GM21515 (cell line): ENCODE measurements around the gene CDKL4.
A peak's percentile ranks its signal among the peaks of the same experiment; 100 is the strongest.
"Not testable (repeated sequence)": the region's sequence is repeated elsewhere in the genome, so short reads cannot be mapped to it uniquely, and the experiment has no call there.

Experiments
- ATAC-seq: cut with Tn5 transposase; IDR thresholded peaks from one replicate; pipeline ENCODE4 v1.9.1; 2021; ENCODE audit not compliant: unreplicated experiment

CDKL4 gene

DNA sequence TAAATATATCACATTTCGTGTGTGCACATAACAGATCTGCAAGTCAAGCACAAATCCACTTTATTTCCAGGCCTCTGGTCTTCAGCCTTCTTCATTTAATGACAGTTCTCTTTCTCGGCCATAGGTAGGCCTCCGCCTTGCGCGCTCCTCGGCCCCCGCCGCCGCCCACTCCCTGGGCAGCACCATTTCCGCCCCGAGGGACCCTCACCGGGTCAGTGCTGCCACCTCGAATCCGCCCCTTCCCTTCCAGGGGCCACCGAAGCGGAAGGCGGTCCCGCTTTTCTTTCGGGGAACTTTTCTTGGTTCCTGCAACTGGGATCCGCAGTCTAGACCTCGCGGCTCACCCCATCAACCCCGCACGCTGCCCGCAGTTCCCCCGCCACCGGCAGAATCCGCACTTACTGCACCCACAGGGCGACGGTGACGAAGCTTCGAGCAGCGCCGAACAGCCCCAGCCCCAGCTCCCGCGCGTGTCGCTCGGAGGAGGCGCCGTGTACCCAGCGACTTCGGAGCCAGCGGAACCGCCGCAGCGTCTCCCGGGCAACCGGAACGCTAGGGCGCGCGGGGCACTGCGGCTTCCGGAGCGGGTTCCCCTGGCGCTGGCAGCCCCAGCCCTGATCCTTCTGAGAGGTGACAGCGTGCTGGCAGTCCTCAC is at the start of gene CDKL4:
TSS of gene CDKL4 (minus strand) at position 502 of the 655 bp plus-strand sequence.
- ATAC-seq: no peak

DNA sequence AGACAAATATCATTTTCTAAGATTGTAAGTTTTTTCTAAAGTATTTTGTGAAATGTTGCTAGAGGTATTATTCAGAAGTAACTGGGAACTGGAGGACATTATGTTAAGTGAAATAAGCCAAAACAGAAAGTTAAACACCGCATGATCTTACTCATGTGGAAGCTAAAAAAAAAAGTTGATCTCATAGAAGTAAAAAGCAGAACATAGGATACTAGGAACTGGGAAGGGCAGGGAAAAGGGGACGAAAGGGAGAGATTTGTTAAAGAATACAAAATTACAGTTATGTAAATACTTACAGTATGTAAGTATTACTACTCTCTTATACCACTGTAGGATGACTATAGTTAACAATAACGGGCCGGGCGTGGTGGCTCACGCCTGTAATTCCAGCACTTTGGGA is 46.7 kb upstream of the CDKL4 start:
- ATAC-seq: no peak

DNA sequence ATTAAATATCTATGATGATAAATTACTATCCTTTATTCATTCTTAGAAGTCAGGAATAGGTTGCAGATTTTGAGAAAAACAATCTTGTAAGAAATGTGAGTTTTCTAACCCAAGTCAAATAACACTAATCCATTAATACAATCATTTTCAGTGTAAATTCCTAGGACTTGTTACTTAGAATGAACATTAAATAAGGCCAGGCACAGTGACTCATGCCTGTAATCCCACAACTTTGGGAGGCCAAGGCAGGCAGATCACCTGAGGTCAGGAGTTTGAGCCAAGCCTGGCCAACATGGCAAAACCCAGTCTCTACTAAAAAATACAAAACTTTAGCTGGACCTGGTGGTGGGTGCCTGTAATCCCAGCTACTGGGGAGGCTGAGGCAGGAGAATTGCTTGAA is 45.8 kb upstream of the CDKL4 start:
- no peak for ATAC-seq

DNA sequence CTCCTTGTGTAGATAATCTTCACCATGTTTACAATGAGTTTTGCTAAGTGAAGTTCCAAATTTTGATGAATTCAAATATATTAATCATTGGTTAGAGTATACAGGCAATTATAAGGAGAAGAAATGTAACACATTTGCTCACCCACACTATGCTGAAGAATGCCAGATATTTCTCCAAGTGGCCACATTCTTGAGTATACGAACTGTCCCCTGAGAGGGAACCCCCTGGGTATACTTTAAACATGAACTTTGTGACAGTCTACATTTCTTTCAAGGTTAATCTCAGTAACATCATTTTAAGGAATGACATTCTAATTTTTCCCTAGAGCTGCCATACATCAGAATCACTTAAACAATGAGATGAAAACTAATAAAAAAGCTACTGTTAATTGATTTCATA is 39.8 kb upstream of the CDKL4 start:
- no peak for ATAC-seq

DNA sequence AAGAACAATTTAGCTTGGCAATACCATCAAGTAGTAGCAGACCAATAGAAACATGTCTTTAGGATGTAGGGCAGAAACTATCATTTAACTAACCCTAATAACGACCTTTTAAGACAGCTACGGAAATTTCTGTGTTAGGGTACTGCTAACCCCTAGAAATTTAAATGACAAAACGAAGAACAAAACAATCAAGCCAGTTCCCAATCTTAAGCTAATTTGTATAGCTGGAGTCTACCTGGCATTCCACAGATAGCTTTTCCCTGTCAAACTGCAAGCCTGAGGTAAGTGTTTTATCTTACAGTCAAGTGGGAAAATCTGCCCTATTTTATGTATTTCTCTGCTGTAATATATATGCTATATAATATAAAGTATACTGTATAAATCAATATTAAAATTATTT is 37.6 kb upstream of the CDKL4 start:
- ATAC-seq: no peak

DNA sequence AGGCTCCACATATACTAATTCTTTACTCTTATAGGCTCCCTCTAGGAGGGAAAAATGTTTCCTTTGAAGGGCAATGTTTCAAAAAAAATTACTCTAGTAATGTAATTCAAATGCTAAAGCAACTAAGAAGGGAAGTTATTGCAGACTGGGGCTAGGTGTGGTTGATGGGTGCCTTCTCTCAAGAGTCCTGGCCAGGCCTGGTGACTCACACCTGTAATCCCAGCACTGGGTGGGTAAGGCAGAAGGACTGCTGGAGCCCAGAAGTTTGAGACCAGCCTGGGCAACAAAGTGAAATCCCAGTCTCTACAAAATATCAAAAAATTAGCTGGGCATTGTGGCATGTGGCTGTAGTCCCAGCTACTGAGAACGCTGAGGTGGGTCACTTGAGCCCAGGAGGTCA is 31.2 kb upstream of the CDKL4 start:
- ATAC-seq: no peak

DNA sequence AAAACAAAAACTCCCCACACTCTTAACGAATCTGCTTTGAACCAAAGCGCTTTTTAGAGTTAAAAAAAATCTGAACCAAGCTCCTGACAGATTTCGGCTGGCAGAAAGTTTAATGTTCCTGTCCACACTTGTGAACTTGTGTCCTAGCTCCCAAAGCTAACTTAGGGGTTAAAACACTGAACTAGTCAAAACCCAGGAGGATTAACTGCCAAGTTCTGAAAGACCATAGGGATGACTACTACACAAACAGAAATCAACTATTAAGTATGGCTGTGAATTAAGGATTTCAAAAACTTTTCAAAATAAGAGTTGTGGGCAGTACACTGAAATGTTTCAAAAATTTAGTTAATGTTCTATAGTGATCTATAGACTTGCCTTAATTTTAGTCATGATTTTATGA is 26.2 kb upstream of the CDKL4 start:
- ATAC-seq: no peak

DNA sequence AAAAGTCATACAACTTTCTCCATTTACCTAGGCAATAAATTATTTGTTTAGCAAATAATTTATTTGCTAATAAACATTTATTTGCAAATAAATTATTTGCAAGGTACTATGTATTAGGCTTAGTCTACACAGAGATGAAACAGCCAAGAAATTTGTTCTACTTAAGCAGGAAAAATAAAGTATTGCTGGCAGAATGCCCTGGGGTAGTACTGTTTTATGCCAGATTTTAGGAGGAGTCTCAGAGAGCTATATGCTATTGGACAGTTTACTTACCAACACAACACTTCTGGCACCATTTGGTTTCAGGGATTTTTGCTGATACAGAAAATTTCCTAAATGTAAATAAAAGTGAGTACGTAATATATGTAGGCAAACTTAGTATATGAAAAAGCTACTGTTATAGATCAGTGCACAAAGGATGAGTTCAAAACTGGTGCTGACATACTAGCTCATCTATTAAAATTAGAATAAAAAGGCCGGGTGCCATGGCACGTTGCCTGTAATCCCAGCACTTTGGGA is 23.2 kb upstream of the CDKL4 start:
- no peak for ATAC-seq

DNA sequence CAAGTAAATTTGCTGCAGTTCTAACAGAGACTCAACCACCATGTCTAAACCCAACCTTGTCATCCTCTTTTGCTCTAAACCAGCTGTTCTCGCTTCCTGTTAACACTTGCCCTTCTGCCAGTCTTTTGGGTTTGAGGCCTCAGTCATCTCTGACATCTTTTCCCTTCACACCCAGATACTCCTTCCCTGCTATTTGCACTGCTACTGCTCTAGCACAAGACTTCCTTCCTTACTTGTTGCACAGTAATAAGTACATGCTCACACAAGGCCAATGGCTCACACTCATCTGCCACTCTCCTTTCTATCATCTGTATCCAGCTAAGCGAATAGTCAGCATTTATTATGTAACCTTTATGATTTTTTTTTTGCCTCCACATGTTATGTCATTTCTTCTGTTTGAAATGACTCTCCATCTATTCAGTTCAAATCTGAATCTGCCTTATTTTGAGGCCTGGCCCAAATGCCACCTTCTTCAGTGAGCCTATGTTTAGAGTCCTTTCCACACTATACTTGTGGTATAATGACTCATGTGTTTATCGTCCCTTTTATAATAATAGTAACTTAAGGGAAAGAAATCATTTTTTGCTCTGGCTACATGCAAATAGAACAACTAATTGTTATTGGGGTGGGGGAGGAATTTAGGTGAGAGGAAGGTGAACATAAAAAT is 22.5 kb upstream of the CDKL4 start:
- ATAC-seq: peak; percentile 72

DNA sequence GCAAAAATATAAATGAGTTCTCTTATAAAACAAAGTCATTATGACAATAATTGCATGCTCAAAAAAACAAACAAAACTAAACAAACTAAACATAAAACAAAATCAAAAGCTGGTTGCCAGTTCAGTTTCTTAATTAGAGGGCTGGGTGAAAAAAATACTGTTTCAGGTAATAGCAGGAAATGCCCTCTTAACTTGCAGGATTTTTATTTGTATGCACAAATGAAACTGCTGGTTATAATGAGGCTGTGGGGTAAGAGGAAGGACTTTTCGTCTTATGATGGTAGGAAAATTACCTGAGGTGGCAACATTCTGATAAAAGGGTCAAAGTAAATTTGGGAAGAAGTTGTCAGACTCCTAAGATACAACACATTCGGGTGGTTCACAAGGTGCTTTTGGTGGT is 21.5 kb upstream of the CDKL4 start:
- no peak for ATAC-seq

DNA sequence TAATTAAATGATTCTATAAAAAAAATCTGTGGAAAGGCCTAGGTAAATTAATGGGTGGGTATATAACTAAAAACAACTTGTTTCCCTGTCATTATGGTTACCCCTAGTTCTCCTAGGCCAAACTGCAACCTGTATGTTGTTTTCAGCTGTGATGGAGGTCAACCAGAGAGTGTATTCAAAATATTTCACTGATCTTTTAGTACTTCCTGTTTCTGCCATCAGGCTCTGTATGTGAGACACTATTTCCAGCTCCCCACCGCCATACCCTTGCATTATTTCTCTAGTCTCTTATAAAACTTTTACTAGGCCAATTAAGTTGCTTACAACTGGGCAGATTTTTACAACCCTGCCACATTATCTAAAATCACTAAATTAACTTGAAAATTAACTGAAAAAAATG is 21.0 kb upstream of the CDKL4 start:
- ATAC-seq: peak; percentile 59

DNA sequence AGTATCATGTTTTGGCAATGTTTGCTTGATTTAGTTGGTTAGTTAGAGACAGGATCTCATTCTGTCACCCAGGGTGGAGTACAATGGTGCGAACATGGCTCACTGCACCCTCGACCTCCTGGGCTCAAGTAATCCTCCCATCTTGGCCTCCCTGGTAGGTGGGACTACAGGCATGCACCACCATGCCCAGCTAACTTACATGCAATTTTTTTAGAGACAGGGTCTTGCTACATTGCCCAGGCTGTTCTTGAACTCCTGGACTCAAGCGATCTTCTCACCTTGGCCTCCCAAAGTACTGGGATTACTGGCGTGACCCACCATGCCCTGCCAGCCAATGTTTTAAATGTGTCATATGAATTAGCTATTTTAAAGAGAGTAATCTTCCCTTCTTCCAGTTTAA is 16.3 kb upstream of the CDKL4 start:
- no peak for ATAC-seq

DNA sequence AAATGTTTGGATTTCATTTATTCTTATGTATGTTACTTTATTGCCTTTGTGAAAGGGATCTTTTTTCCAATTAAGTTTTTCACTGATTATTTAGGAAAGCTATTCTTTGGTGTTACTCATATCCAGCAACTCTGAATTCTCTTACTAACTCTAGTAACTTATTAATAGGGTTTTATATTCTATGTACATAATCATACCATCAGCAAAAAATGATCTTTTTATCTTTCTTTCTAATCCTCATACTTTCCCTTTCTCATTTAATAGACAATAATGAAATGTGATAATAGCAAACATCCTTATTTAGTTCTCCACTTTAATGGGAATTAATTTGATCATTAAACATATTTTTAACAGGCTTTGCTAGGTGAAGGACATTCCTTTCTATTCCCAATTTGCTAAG is 12.3 kb upstream of the CDKL4 start:
- ATAC-seq: no peak

DNA sequence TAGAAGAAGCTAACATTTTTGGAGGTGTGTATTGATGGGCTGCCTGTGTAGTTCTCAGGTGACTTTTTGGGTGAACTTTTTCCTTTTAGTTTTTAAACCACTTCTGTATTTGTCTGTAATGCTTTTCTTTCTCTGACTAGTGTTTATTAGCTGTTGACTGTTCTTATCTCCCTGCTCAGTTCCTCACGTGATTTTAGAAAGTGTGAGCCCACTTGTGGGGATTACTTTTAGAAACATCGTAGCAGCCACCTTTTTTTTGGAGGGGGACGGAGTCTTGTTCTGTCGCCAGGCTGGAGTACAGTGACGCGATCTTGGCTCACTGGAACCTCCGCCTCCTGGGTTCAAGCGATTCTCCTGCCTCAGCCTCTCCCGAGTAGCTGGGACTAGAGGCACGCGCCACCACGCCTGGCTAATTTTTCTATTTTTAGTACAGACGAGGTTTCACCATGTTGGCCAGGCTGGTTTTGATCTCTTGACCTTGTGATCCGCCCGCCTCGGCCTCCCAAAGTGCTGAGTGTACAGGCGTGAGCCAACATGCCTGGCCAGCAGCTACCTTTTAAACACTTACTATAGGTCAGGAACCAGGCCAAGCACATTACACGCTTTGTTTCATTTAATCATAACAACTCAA is 9.2 kb upstream of the CDKL4 start:
- no peak for ATAC-seq

DNA sequence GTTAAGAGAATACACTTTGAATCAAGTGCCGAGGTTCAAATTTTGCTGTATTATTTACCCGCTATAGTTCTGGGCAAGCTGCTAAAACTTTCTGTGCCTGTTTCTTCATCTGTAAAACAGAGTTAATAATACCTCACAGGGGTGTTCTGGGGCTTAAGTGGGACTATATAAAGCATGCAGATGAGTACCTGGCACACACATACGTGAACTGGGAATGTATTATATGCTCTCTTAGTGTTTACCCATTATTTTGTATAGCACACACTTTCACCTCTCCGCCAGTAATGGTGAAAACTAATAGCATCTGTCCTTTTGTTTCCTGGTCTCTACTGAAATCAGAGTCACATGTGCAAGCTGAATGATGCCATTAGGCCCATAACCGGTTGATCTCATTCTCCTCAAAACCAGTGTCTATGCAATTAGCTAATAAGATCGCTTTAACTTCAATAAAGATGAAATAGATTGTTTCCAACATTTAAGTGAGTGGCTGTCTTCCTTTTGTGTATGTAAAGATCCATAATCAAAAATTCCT is 3.8 kb upstream of the CDKL4 start:
- no peak for ATAC-seq

DNA sequence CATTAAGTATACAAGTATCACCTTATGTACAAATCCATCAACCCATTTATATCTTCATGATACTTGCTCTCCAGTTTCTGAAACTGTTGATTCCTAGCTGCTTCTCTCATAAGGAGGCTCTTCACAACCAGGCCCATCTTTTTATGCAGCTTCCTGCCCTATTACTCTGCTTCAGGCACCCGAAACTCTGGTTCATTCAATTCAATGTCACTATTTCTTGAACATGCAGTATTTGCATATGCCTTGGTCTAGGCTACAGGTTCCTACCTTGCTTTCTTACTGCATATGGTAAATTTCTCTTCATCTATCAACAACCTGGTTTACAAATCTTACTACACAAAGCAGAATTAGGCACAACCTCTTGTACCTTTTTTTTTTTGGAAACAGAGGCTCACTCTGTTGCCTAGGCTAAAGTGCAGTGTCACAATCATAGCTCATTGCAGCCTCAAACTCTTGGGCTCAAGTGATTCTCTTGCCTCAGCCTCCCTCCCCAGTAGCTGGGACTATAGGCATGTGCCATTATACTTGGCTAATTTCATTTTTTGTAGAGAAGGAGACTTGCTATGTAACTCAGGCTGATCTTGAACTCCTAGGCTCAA is 2.7 kb upstream of the CDKL4 start:
- ATAC-seq: no peak

DNA sequence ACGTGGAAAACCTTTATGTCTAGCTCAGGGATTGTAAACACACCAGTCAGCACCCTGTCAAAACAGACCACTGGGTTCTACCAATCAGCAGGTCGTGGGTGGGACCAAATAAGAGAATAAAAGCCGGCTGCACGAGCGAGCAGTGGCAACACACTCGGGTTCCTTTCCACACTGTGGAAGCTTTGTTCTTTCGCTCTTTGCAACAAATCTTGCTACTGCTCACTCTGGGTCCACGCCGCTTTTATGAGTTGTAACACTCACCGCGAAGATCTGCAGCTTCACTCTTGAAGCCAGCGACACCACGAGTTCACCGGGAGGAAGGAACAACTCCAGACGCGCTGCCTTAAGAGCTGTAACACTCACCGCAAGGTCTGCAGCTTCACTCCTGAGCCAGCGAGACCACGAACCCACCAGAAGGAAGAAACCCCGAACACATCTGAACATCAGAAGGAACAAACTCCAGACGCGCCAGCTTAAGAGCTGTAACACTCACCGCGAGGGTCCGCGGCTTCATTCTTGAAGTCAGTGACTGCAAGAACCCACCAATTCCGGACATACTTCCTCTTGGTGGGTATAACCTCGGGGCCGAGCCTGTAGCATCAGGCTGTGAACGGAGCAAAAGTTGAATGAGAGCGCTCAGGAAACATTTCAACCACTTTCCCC is 1.3 kb upstream of the CDKL4 start:
- ATAC-seq: not testable (repeated sequence)

DNA sequence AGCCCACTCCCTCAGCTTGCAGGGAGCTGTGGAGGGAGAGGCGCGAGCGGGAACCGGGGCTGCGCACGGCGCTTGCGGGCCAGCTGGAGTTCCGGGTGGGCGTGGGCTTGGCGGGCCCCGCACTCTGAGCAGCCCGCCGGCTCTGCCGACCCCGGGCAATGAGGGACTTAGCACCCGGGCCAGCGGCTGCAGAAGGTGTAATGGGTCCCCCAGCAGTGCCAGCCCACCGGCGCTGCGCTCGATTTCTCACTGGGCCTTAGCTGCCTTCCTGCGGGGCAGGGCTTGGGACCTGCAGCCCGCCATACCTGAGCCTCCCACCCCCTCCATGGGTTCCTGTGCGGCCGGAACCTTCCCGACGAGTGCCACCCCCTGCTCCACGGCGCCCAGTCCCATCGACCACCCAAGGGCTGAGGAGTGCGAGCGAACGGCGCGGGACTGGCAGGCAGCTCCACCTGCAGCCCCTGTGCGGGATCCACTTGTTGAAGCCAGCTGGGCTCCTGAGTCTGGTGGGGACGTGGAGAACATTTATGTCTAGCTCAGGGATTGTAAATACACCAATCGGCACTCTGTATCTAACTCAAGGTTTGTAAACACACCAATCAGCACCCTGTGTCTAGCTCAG is 582 bp upstream of the CDKL4 start:
- ATAC-seq: not testable (repeated sequence)

DNA sequence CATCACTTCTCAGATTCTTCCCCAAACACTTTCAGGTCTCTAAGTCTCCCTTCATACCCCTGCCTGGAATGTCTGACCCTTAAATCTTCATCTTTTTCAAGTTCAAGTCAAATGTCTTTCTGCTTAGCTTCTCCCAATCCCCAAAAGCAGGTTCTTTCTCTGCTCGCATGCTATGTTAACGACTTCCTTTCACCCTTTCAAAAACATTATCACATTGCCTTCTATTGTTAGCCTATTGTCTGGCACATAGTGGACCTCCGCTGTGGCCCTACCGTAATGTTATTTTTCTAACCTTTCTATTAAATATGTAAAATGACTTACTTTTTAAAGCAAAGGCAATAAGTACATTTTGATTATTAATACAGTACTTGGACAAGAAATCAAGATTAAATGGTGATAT is 2.2 kb downstream of the CDKL4 start:
- no peak for ATAC-seq

DNA sequence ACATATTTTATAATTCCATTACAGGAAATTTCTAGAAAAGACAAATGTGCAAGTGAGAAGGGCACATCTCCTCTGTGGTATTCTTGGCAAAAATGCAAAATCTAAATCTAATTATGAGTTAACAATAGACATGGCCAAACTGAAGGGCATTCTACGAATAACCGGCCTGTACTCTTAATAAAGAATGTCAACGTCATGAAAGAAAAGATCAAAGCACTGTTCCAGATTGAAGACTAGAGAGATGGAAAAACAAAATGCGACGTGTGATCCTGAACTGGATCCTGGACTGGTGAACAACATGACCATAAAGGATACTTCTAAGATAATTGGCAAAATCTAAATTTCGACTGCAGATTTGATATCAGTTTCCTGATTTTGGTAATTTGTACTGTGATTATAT is 3.0 kb downstream of the CDKL4 start:
- ATAC-seq: no peak

DNA sequence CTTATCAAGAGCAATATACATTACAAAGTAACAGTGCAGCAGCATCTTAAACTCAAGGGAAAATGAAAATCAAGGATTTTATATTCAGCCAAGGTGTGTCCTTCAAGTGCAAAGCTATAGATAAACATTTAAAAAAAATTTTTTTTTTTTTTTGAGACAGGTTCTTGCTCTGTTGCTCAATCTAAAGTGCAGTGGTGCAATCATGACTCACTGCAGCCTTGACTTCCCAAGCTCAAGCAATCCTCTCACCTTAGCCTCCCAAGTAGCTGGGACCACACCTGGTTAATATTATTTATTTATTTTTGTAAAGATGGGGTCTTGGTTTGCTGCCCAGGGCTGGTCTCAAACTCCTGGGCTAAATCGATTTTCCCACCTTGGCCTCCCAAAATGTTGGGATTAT is 9.0 kb downstream of the CDKL4 start:
- ATAC-seq: no peak
